Fibroblast of skin of scalp (primary cell): Measurements from ENCODE around the gene NAT8L.

Experiments used
- DNase-seq: peaks from one replicate; pipeline ENCODE4 v3.0.0-alpha.2; 2013

The NAT8L gene

DNA sequence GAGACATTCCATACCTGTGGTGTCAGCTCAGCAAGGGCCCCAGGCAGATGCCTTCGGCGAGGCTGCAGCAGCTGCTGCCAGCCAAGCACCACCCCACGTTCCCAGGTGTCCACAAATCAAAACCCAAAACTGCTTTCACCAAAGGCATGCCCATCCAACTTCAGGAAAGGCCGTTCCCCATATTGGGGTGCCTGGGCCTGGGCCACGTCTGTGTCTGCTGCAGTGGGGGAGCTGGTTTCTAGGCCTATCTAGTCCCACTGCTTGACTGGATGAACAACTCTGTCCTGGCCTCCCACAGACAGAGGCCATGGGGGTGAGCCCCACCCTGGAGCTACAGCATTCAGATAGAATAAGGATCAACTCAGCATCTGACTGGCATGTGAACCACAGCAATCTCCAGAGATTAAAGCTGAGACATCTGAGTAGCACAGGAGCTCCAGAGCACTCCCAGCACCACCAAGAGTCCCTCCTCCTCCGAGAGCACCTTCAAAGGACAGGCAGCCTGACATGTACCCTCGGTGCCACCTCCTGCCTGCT is 37.0 kb downstream of the NAT8L start:
- DNase-seq: no peak

DNA sequence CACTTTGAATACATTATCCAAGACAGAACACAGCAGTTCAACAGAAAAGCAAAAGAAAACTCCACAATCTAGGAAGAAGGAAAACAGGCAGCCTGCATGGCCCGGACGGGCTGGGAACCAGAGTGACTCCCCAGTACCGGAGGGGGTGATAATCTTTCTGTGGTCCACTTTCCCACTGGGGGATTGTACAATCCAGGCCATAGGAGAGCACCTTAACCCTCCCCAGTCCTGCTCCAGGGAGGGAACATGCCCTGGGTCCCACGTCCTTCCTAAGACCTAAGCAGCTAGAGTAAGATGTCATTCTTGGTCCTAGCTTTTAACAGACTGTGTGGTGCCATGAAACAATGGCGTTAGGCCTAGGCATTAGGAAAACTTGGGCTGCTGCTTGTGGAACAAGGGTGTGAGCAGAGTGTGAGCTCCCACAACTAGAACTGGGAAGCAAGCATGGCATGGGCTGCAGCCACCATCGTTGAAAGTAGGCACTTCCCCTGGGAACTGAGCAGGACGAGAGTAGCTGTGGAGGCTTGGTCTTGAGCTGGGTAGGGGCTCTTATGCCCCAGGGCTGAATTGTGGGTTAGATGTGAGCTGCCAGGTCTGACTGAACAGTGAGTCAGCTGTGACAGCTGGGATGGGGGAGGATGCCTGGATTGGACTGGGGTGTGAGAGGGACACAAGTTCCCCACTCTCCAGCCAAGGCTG is 42.4 kb downstream of the NAT8L start:
- peak; percentile 9 for DNase-seq

DNA sequence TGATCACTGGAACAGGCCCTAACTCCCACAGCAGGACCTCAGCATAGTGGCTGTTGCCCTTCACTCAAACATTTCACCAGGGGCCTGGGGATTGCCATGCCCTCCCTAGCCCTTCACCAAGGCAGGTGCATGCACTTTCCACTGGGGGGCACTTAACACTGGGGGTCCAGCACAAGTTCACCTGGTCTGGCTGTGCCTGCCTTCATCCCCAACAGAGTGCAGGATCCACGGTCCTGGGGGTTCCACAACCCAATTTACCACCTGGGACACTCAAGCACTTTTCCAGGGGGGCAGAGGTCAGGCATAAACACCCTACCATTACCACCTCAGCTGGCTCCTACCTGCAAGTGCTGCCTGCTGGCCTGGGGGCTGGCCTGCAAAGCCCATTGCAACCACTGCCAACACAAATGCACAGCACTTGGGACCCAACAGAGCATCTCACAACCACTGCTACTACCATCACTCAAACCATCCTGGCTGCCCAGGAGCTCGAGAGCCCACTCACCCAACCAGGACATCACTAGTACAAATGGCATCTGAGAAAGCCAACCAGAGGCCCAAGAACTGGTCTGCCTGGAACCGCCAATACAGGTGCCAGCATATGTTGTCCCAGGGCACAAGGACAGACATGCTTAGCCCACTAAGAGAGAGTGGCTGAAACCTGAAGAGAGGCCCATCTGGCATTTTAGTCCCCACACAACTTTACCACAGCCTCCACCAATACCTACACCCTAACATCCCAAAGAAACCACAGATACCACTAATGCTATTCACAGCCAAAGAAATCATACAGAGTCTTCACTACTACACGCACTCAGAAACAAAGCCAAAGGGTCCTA is 43.1 kb downstream of the NAT8L start:
- DNase-seq: no peak

DNA sequence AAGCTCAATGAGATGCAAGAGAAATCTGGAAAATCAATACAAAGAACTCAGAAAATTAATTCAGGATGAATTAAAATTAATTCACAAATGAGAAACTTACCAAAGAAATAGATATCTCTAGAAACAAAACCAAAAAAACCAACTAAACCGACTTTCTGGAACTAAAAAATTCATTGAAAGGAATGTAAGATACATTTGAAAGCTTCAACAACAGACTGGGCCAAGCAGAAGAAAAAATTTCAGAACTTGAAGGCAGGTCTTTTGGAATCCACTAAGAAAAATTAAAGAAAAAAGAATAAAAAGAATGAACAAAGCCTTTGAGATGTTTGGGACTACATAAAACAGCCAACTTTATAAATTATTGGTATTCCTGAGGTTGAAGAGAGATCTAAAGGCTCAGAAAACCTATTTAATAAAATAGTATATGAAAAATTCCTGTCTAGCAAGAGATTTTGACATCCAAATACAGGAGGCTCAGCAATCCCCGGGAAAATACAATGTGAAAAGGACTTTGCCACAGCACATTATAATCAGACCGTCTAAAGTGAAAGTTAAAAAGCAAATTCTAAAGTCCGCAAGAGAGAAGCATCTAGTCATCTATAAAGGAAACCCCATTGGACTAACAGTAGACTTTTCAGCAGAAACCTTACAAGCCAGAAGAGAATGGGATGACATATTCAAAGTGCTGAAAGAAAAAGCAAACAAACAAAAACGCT is 44.2 kb downstream of the NAT8L start:
- no peak for DNase-seq

DNA sequence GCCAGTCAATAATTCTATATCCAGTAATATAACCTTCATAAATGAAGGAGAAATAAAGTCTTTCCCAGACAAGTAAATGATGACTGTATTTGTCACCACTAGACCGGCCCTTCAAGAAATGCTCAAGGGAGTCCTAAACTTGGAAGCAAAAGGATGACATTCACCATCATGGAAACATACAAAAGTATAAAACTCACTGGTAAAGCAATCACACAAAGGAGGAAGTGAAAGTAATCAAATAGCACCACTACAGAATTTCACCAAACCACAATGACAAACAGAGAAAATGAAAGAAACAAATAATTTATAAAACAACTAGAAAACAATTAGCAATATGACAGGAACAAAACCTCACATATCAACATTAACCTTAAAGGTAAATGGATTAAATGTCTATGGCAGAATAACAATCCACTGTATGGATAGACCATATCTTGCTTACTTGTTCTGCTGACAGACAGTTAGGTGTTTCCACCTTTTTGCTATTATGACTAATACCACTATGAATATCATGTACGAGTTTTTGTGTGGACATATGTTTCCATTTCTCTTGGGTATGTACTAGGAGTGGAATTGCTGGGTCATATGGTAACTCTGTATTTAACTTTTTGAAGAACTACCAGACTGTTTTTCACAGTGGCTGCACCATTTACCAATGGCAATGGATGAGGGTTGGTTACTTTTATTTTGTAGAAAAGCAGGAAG is 44.9 kb downstream of the NAT8L start:
- no peak for DNase-seq

DNA sequence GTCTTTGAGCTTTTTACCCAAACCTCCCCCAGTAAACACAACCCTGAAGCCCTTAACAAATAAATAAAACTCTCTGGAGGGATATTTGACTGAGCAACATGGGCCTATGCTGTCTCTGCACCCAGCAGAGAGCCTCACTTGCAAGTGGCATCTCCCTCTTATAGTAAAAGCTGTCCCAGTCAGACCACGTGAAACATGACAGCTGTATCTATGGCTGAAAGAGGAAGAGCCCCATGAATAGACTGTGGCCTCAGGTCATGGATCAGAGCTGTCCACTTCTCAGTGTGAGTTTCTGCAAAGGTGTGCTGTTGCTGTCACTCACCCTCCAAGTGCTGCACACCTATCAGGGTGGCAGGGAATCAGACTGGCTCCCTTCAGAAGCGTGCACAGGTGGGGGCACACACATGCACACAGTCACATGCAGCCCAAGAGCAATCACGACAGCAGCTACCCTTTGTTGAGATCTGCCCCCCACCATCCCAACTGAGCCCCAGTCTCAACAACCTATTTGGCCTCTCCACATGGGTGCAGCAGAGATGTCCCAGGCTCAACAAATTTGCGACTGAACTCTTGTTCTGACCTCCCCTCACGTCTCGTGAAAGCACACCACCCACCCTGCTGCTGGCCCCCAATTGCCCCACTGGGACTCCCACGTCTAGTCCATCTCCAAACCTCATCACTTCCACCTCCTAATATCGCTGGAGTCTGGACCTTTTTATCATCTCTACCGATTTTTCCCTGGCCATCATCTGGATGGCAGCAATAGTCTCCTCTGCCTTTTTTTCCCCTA is 45.6 kb downstream of the NAT8L start:
- DNase-seq: no peak

DNA sequence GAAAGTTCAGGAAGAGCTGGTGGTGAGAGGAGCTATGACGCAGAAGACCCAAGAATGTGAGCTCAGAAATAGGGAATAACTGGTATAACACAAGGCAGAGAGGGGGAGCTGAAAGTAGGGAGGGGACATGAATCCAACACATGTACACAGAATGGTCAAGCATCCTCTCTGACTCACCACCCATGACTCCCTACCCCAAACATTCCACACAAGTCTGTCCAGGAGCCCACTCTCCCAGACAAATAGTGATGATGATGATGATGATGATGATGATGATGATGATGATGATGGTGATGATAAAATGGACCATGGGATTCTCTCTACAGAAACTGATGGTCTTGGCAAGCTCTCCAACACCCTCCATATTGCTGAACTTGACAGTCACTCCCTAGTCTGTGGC is 46.4 kb downstream of the NAT8L start:
- DNase-seq: peak; percentile 25

DNA sequence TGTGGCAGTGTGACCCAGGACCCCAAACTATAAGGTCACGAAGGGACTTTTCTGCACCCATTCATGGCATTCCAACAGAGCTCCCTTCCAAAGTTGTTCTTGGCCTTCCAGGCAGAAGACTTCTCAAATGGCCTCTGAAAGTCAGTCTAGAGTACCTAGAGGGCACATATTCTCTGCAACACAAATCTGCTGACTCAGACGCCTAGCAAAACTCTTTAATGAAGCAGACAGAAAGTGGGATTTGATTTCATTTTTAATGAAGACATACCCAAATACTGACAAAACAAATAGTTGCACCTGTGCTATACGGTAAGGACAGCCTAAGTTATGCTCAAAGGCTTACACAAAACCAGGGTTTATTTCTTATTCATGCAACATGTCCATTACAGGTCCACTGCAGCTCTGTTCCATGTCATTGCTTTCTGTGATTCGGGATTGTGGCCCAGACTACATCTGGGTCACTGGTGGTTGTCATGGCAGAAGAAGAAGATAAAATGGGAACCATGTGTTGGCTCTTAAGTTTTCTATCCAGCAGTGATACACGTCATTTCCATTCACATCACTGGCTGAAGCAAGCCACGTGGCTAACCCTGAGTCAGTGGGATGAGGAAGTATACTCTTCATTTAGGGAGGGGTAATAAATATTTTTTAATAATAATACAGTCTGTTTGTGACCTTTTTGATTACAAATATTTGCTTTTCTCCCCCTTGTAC is 57.7 kb downstream of the NAT8L start:
- DNase-seq: no peak
